Ovary (tissue), 9 donors: Measurements from ENCODE around the gene MTHFS. TPM values are rescaled to one million over a fixed set of nuclear protein-coding genes. Genes with fewer than 3 reads are reported as not detected.

Source experiments
- DNase-seq, 5 donors: peaks; one replicate each; pipeline ENCODE4 v3.0.0-alpha.2; 2019 to 2020
- H3K27ac ChIP-seq, 2 donors: fragments of 200-600 bp; one replicate each; pipeline versions ENCODE4 v1.5.1 to v1.8.0; 2019 to 2022
- H3K27me3 ChIP-seq: fragments of 200-600 bp; one replicate; pipeline ENCODE4 v1.8.0; 2022
- H3K36me3 ChIP-seq: fragments of 200-600 bp; sonication (generic); one replicate; pipeline ENCODE4 v1.5.1; 2019
- H3K4me1 ChIP-seq: one replicate; pipeline ENCODE4 v1.8.1; 2013; ENCODE audit warnings: mild to moderate bottlenecking, moderate library complexity; ENCODE audit not compliant: insufficient read depth
- H3K4me3 ChIP-seq: fragments of 200-600 bp; sonication (generic); one replicate; pipeline ENCODE4 v1.5.1; 2017
- H3K9me3 ChIP-seq, 2 donors: fragments of 200-600 bp in 1 of 2; sonication (generic) in 1 of 2; one replicate each; pipeline versions ENCODE4 v1.5.1 to v1.8.1; 2013 to 2019; ENCODE audit warnings: mild to moderate bottlenecking in 1 of 2, moderate library complexity in 1 of 2
- EP300 ChIP-seq: sonication (generic); formaldehyde crosslinking; IDR thresholded peaks from one replicate; pipeline ENCODE4 v1.6.1; 2017; ENCODE audit warnings: antibody characterized with exemption
- POLR2A ChIP-seq: fragments of 450-650 bp; IDR thresholded peaks from one replicate; pipeline ENCODE4 v1.6.1; 2017; ENCODE audit warnings: antibody characterized with exemption, mild to moderate bottlenecking, moderate library complexity
- WGBS, 3 donors: extraction: QIAGEN DNeasy Blood & Tissue Kit in 1 of 3; methylation state at CpG; one replicate each; pipeline versions ENCODE4 v1.1.5 to v1.1.7; 2013 to 2017; 5-methylcytosine and 5-hydroxymethylcytosine counted together
- intact Hi-C, 4 donors: fragments of 100-400 bp; cut with DNase I; formaldehyde crosslinking; loops; one replicate each; pipeline versions ENCODE4 v1.11.0 to v1.15.1; 2022 to 2023
- polyA plus RNA-seq, 2 donors: library from polyadenylated mRNA; stranded (reverse); fragments of 200-250 nt in 1 of 2; fragments of 350-450 nt in 1 of 2; fragmentation: Illumina TruSeq in 1 of 2; extraction: RNeasy Lipid Tissue Mini Kit (QIAGEN cat#74804) in 1 of 2; gene quantifications; one replicate each; pipeline ENCODE4 v1.2.3, GENCODE V29; 2013 to 2014
- total RNA-seq, 7 donors: library from RNA; depleted of rRNA in 2 of 7; stranded (reverse); fragments of >200 nt in 2 of 7; fragmentation: NEBNext Ultra II Directional in 3 of 7; extraction: Animal tissue kit (Norgen Biotek cat#: 25700) in 3 of 7; gene quantifications; one replicate each; pipeline versions ENCODE4 v1.1.0 to v1.2.4, GENCODE V29; 2016 to 2023
- TF ChIP-seq, protein P1 (sequence below), 3 donors: fragments of 450-650 bp in 2 of 3; fragments of 200-600 bp in 1 of 3; IDR thresholded peaks; one replicate each; pipeline versions ENCODE4 v1.5.1 to v1.8.0; 2016 to 2022; ENCODE audit warnings: antibody characterized with exemption in 3 of 3, mild to moderate bottlenecking in 1 of 3
- donor health status: DM: no; HTN: no; CAD: no; lungs with moderate emphysema.
- donor health status: DM: no; HTN: no; CAD: no.
- donor health status: Bipolar disorder and iron deficiency.
- donor health status: DM: yes; HTN: yes; CAD: no.
- donor health status: DM: no; HTN: no; CAD: no.
- donor health status: DM: yes; HTN: yes; CAD: no.

Gene MTHFS
- total and polyA plus RNA-seq, 9 donors, result 5.6 to 25.0 (median 14.2) TPM

DNA sequence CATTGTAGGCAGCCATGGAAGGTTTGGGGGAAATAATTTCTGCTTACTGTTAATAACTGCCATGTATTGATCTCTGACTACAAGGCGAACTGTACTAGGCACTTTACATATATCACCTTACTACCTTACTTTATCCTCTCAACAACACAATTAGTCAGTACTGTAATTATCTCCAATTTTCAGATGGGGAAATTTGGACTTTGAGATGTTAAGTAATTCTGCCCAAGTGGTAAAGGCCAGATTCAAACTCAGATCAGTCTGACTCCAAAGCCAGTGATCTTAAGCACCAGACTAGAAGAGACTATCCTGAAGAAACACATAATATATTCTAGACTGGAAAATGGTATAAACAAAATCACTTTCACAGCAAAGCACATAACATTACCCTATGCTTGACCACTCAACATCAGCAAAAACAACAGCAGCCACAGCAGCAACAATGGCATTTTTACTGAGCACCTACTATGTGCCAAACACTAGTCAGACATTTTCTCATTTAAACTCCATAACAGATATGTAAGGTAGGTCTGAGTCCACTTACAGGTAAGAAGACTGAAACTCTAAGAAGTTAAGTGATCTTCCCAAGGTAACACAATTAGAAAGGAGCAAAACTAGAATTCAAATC is 13.1 kb downstream of the MTHFS start:
- 97 to 100% (median 98%) methylated on average over 1 of the region's 1 CpG for WGBS, 3 donors
- H3K36me3 ChIP-seq, result no peaks in the 10 kb centered on the region
- intact Hi-C loops, result no loop called here

DNA sequence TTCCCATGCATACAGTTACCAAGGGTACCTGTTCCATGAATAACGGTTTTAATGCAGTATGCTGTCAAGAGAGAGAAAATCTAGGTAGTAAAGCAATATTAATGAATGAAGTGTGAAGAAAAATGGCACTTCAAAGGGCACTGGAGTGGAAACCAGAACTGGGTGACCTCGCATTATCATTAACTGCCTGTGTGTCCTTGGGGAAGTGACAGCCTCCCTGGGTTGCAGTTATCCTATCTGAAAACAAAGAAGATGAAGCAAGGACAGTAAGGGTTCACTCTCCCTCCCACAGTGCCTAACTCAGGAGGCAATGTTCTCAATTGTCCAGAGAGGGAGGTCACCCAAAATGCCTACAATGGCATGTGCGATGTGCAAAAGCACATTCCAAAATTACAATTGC is 15.1 kb downstream of the MTHFS start:
- Histone ChIP-seq H3K36me3 (no peaks in the 10 kb centered on the region), H3K9me3 (no peaks in the 10 kb centered on the region), H3K4me3 (no peak overlapping the region), H3K4me1 (no peaks in the 10 kb centered on the region), H3K27me3 (no peaks in the 10 kb centered on the region), H3K27ac (no peak overlapping the region)
- DNase-seq, result no peak
- intact Hi-C loops, result no loop called here
- TF ChIP-seq POLR2A (no peak), EP300 (no peak)
- TF ChIP-seq, protein P1, sequence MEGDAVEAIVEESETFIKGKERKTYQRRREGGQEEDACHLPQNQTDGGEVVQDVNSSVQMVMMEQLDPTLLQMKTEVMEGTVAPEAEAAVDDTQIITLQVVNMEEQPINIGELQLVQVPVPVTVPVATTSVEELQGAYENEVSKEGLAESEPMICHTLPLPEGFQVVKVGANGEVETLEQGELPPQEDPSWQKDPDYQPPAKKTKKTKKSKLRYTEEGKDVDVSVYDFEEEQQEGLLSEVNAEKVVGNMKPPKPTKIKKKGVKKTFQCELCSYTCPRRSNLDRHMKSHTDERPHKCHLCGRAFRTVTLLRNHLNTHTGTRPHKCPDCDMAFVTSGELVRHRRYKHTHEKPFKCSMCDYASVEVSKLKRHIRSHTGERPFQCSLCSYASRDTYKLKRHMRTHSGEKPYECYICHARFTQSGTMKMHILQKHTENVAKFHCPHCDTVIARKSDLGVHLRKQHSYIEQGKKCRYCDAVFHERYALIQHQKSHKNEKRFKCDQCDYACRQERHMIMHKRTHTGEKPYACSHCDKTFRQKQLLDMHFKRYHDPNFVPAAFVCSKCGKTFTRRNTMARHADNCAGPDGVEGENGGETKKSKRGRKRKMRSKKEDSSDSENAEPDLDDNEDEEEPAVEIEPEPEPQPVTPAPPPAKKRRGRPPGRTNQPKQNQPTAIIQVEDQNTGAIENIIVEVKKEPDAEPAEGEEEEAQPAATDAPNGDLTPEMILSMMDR (IDR thresholded peaks at IDR 0.05), result no peak
- WGBS, 3 donors, result 49 to 71% (median 60%) methylated on average over 3 of the region's 3 CpGs

More for the DNA sequence above, 13.1 kb downstream of the MTHFS start:
- DNase-seq, result no peak
- H3K9me3 ChIP-seq, result no peaks in the 10 kb centered on the region
- no peak overlapping the region for H3K4me3 ChIP-seq
- TF ChIP-seq EP300, result no peak
- TF ChIP-seq, protein P1 (IDR thresholded peaks at IDR 0.05), result no peak
- TF ChIP-seq POLR2A, result no peak
- H3K27ac ChIP-seq, result no peak overlapping the region
- H3K27me3 ChIP-seq, result no peaks in the 10 kb centered on the region
- no peaks in the 10 kb centered on the region for H3K4me1 ChIP-seq

DNA sequence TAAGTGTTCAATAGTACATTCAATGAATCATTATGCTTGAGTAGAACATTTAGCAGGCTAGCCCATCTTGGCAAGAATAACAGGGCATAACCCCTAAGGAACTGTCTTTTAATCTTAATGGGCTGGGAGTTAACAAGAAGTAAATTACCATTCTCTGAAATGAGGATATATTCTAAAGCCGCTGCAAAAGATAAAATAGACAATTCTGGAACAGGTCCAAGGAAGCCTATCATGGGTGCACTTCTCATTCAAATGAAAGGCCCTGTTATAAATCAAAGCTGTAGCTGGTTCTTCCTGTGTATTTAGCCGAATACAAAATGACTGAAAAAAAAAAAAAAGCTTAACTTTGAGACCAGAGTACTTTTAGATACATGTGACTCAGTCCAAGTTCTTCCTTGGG is 15.6 kb downstream of the MTHFS start:
- Histone ChIP-seq H3K9me3 (no peaks in the 10 kb centered on the region), H3K4me1 (no peaks in the 10 kb centered on the region), H3K36me3 (no peaks in the 10 kb centered on the region), H3K4me3 (no peak overlapping the region), H3K27ac (no peak overlapping the region), H3K27me3 (no peaks in the 10 kb centered on the region)
- intact Hi-C loops, result no loop called here
- TF ChIP-seq, protein P1 (IDR thresholded peaks at IDR 0.05), result no peak
- no peak for TF ChIP-seq POLR2A
- TF ChIP-seq EP300, result no peak
- 57 to 69% (median 67%) methylated on average over 2 of the region's 2 CpGs for WGBS, 3 donors
- DNase-seq, result no peak

DNA sequence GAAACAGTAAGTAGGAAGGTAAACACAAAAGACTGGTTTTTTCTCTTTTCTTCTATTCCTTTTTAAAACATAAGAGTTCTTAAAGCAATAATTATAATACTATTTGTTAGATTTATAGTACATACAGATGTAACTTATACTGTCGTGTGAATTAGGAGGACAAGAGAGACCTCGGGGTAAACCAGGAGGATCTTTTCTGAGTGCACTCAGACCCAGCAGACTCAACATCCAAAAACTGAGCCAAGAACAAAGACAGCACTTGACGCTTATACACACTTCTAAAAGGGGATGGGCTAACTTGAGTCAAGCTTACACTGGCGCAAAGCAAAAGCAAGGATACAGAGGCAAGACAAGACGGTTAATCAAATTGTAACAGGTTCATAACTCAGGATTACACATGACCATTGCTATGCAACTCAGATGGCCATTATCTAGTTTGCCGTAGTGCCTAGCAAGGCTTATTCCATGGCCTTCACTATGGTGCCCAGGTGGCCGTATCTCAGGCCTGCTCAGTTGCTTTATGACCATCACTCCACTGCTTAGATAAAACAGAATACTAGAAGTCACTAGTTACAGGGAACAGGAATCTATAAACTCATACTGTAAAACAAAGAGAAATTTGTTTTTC is 18.6 kb downstream of the MTHFS start:
- Histone ChIP-seq H3K9me3 (no peaks in the 10 kb centered on the region), H3K27me3 (no peaks in the 10 kb centered on the region), H3K36me3 (no peaks in the 10 kb centered on the region), H3K27ac (no peak overlapping the region), H3K4me1 (no peaks in the 10 kb centered on the region), H3K4me3 (no peak overlapping the region)
- intact Hi-C loops, result no loop called here
- WGBS, 3 donors, result 81 to 98% (median 94%) methylated on average over 7 of the region's 7 CpGs
- TF ChIP-seq POLR2A, result no peak
- TF ChIP-seq, protein P1 (IDR thresholded peaks at IDR 0.05), result no peak
- no peak for TF ChIP-seq EP300
- DNase-seq, result no peak
